Body of pancreas (tissue), 4 donors: ENCODE measurements around the gene REPIN1.

Source experiments
- CTCF ChIP-seq, 7 experiments: fragments of 450-650 bp in 4 of 7; fragments of 200-600 bp in 3 of 7; sonication (generic) in 3 of 7; IDR thresholded peaks; one replicate each; pipeline ENCODE4 v1.5.1; 2016 to 2019; ENCODE audit warnings: antibody characterized with exemption in 7 of 7
- POLR2A ChIP-seq, 3 donors: fragments of 450-650 bp; IDR thresholded peaks; one replicate each; pipeline ENCODE4 v1.6.1; 2016; ENCODE audit warnings: antibody characterized with exemption in 3 of 3, mild to moderate bottlenecking in 2 of 3

- TF ChIP-seq CTCF (IDR thresholded peaks at IDR 0.05), result no peak
- no peak for TF ChIP-seq POLR2A (IDR thresholded peaks at IDR 0.05)
Observed at GRCh38 chr7:150397346-150398107, 28.9 kb downstream of the REPIN1 start.
